ENCODE measurements around the gene KCNG3.

DNA sequence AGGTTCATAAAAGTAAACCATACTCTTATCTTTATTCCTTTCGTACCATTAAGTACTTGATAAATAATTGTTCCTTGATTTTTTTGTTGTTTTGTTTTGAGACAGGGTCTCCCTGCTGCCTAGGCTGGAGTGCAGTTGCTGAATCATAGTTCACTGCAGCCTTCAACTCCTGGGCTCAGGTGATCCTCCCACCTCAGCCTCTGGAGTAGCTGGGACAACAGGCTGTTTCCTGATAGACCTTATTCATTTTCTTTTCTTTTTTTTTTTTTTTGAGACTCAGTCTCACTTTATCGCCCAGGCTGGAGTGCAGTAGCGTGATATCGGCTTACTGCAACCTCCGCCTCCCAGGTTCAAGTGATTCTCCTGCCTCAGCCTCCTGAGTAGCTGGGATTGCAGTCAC is 5.5 kb downstream of the KCNG3 start:
- TF ChIP-seq, protein P1, sequence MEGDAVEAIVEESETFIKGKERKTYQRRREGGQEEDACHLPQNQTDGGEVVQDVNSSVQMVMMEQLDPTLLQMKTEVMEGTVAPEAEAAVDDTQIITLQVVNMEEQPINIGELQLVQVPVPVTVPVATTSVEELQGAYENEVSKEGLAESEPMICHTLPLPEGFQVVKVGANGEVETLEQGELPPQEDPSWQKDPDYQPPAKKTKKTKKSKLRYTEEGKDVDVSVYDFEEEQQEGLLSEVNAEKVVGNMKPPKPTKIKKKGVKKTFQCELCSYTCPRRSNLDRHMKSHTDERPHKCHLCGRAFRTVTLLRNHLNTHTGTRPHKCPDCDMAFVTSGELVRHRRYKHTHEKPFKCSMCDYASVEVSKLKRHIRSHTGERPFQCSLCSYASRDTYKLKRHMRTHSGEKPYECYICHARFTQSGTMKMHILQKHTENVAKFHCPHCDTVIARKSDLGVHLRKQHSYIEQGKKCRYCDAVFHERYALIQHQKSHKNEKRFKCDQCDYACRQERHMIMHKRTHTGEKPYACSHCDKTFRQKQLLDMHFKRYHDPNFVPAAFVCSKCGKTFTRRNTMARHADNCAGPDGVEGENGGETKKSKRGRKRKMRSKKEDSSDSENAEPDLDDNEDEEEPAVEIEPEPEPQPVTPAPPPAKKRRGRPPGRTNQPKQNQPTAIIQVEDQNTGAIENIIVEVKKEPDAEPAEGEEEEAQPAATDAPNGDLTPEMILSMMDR (IDR thresholded peaks at IDR 0.05), result no peak
- no peak for TF ChIP-seq EP300 (IDR thresholded peaks at IDR 0.05)
